Mesothelial cell of epicardium (in vitro differentiated cells): ENCODE data around the gene UPF1. TPM values are rescaled to one million over a fixed set of nuclear protein-coding genes. Genes with fewer than 3 reads are reported as not detected.

ENCODE experiments used
- DNase-seq, 2 experiments: peaks; one replicate each; pipeline ENCODE4 v3.0.0; 2021; ENCODE audit warnings: low spot score in 2 of 2; ENCODE audit not compliant: unreplicated experiment in 2 of 2
- H3K27ac Mint-ChIP-seq: 2 replicates; pipeline ENCODE4 v1.8.0; 2021; ENCODE audit warnings: mixed read lengths
- H3K27me3 Mint-ChIP-seq: 2 replicates; pipeline ENCODE4 v1.8.0; 2021; ENCODE audit warnings: low read depth, mixed read lengths
- H3K36me3 Mint-ChIP-seq: 2 replicates; pipeline ENCODE4 v1.8.0; 2021; ENCODE audit warnings: mixed read lengths
- H3K4me1 Mint-ChIP-seq: 2 replicates; pipeline ENCODE4 v1.8.0; 2021; ENCODE audit warnings: mixed read lengths
- H3K4me3 Mint-ChIP-seq: 2 replicates; pipeline ENCODE4 v1.8.0; 2021; ENCODE audit warnings: mild to moderate bottlenecking, moderate library complexity, mixed read lengths
- H3K9me3 Mint-ChIP-seq: 2 replicates; pipeline ENCODE4 v1.8.0; 2021; ENCODE audit warnings: mixed read lengths
- total RNA-seq: library from RNA; stranded (reverse); gene quantifications from 3 replicates; pipeline ENCODE4 v1.2.1, GENCODE V29; 2021
- TF ChIP-seq, protein P1 (sequence below): fragments of 200-600 bp; sonication (generic); IDR thresholded peaks from one replicate; pipeline ENCODE4 v1.5.0; 2021; ENCODE audit warnings: antibody characterized with exemption; ENCODE audit not compliant: unreplicated experiment

Gene UPF1
- total RNA-seq, 1 donor from 2014 or later: 73.3 TPM

DNA sequence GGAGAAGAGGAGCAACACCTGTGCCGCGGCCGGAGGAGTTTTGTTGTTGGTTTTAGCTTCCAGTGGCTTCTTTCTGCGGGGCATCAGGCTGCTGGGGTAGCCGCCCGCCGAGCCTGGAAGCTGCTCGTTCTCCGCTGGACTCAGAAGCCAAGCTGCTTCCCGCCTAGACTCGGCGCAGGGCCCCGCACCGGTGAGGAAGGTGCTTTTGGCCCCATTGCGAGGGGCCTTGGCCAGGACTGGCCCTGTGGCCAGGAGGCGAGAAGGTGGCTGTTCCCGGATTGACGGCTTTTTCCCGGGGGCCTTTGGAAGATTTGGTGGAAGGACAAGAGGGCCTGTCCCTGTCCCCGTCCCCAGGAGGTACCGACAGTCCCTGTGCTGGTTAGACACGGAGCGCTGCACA, 35.4 kb downstream of the UPF1 start:
- H3K4me1 Mint-ChIP-seq: no peaks in the 10 kb centered on the region

DNA sequence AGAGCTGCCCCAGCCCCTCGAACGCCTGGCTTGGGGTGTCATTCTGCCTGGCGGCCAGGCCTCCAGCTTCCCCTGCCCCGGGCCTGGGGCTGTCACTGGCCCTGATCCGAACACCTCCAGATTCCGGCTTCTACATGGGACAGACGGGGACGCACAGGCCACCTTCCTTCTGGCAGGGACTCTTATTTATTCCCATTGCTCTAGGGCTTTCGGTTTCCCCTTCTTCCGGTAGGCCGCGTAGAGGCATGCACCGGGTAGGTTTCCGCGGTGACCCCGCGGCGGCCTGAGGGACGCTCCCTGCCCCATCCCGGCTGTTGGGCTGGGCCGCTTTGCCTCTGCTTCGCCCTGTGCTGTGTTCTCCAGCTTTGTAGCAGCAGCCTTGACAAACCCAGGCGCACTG, 36.0 kb downstream of the UPF1 start:
- TF ChIP-seq, protein P1, sequence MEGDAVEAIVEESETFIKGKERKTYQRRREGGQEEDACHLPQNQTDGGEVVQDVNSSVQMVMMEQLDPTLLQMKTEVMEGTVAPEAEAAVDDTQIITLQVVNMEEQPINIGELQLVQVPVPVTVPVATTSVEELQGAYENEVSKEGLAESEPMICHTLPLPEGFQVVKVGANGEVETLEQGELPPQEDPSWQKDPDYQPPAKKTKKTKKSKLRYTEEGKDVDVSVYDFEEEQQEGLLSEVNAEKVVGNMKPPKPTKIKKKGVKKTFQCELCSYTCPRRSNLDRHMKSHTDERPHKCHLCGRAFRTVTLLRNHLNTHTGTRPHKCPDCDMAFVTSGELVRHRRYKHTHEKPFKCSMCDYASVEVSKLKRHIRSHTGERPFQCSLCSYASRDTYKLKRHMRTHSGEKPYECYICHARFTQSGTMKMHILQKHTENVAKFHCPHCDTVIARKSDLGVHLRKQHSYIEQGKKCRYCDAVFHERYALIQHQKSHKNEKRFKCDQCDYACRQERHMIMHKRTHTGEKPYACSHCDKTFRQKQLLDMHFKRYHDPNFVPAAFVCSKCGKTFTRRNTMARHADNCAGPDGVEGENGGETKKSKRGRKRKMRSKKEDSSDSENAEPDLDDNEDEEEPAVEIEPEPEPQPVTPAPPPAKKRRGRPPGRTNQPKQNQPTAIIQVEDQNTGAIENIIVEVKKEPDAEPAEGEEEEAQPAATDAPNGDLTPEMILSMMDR: no peak
- DNase-seq: no peak
- H3K27me3 Mint-ChIP-seq: no peaks in the 10 kb centered on the region
- no peak overlapping the region for H3K4me3 Mint-ChIP-seq
- peaks cover 13% of the 10 kb centered on the region for H3K36me3 Mint-ChIP-seq
- no peaks in the 10 kb centered on the region for H3K9me3 Mint-ChIP-seq
- no peak overlapping the region for H3K27ac Mint-ChIP-seq
- no peaks in the 10 kb centered on the region for H3K4me1 Mint-ChIP-seq

More for the DNA sequence above, 35.4 kb downstream of the UPF1 start:
- no peak overlapping the region for H3K4me3 Mint-ChIP-seq
- no peak for DNase-seq
- H3K27ac Mint-ChIP-seq: no peak overlapping the region
- TF ChIP-seq, protein P1: no peak
- H3K9me3 Mint-ChIP-seq: no peaks in the 10 kb centered on the region
- H3K36me3 Mint-ChIP-seq: peaks cover 17% of the 10 kb centered on the region
- no peaks in the 10 kb centered on the region for H3K27me3 Mint-ChIP-seq

GRCh38 chr19:18868380-18869022, 36.7 kb downstream of the UPF1 start:
- no peak overlapping the region for H3K4me3 Mint-ChIP-seq
- no peaks in the 10 kb centered on the region for H3K9me3 Mint-ChIP-seq
- H3K36me3 Mint-ChIP-seq: peaks cover 15% of the 10 kb centered on the region
- no peaks in the 10 kb centered on the region for H3K4me1 Mint-ChIP-seq
- no peak for DNase-seq
- TF ChIP-seq, protein P1: no peak
- no peak overlapping the region for H3K27ac Mint-ChIP-seq
- H3K27me3 Mint-ChIP-seq: no peaks in the 10 kb centered on the region

GRCh38 chr19:18869023-18869618, 37.4 kb downstream of the UPF1 start:
- no peaks in the 10 kb centered on the region for H3K4me1 Mint-ChIP-seq
- no peak overlapping the region for H3K27ac Mint-ChIP-seq
- DNase-seq: no peak
- H3K27me3 Mint-ChIP-seq: no peaks in the 10 kb centered on the region
- no peaks in the 10 kb centered on the region for H3K9me3 Mint-ChIP-seq
- H3K4me3 Mint-ChIP-seq: no peak overlapping the region
- H3K36me3 Mint-ChIP-seq: peaks cover 18% of the 10 kb centered on the region
- TF ChIP-seq, protein P1: no peak

DNA sequence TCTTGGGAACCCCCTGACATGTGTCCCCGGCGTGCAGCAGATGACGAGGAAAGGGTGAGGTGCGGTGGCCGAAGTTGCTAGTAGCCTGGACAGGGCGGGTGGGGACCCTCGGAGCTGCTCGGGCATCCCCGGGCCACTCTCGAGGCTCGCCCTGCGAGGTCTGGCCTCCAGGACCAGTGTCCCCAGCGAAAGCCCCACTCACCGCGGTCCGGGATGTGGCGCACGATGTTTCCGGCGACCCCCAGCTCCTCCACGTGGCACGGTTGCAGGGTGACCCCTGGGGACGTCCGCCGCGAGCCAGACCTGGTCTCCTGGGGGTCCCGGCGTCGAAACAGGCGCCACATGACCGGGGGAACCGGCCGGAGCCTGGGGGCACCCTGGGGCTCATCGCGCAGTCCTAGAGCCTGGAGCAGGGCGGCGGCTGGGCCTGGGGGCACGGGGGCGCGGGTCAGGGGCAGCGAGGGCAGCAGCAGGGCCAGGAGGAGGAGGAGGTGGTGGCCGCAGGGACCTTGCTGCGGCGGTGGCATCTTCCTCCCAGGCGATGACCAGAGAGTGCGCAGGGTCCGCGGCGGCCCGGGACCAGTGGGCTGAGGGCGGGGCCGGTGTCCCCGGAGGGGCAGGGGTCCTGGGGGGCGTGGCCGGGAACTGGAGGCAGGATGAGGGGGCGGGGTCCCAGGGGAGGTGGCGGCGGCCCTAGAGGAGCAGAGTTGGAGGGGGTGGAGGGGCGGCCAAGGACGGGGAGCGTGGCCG, 38.2 kb downstream of the UPF1 start:
- H3K9me3 Mint-ChIP-seq: no peaks in the 10 kb centered on the region
- H3K4me3 Mint-ChIP-seq: no peak overlapping the region
- H3K4me1 Mint-ChIP-seq: no peaks in the 10 kb centered on the region
- DNase-seq: no peak
- TF ChIP-seq, protein P1: no peak
- H3K27me3 Mint-ChIP-seq: no peaks in the 10 kb centered on the region
- H3K27ac Mint-ChIP-seq: no peak overlapping the region
- H3K36me3 Mint-ChIP-seq: peaks cover 24% of the 10 kb centered on the region
